Measurements from ENCODE around the gene TNFAIP8L1. TPM values are rescaled to one million over a fixed set of nuclear protein-coding genes. Genes with fewer than 3 reads are reported as not detected.

Gene TNFAIP8L1
- total and polyA plus RNA-seq, 2 experiments from 2014 or later, result 13.6 to 14.3 TPM

DNA sequence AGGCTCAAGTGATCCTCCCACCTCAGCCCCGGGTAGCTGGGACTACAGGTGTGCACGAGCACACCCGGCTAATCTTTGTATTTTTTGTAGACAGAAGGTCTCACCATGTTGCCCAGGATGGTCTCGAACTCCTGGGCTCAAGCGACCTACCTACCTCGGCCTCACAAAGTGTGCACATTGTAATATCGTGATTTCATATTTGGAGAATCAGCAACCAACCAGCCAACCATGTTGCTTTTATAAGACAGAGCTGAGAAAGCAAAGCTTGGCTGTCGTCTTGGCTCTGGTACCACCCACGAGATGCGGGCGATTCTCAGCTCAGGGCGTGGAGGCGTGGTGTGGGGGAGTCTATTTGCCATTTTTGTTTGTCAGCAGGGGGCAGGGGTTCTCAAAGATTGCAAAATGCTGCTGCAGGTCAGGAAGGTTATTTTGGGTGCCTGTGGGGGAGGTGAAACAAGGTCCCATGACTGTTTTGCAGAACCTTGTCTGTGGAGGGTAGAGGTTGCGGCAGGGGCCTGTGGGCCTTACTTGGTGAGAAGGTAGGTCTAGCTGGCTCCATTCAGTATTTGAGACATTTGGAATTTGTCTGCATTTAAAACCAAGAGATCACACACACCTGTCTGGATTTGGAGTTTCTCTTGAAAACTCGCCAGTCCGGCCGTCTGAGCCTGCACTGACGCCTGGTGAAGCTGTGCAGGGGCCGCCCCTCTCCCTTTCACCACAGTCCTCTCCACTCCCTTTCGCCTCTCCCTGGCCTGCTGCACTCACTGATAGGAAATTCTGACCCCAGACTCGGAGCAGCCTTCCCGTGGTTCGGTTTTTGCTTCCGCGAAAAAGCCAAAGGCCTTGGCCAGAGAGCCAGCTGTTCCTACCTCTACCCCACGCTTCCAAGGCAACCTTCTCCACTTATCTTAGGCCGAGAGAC is 15.4 kb downstream of the TNFAIP8L1 start:
- WGBS (ENCODE audit: low lambda C conversion rate, missing lambda C conversion rate), result 90% methylated on average over 27 of the region's 27 CpGs
- TF ChIP-seq EZH2 (IDR thresholded peaks at IDR 0.05; ENCODE audit: borderline replicate concordance) (no peak), EZH2phosphoT487 (IDR thresholded peaks at IDR 0.05; ENCODE audit: low read depth, severe bottlenecking, unreplicated experiment) (no peak)
- TF ChIP-seq, protein P1, sequence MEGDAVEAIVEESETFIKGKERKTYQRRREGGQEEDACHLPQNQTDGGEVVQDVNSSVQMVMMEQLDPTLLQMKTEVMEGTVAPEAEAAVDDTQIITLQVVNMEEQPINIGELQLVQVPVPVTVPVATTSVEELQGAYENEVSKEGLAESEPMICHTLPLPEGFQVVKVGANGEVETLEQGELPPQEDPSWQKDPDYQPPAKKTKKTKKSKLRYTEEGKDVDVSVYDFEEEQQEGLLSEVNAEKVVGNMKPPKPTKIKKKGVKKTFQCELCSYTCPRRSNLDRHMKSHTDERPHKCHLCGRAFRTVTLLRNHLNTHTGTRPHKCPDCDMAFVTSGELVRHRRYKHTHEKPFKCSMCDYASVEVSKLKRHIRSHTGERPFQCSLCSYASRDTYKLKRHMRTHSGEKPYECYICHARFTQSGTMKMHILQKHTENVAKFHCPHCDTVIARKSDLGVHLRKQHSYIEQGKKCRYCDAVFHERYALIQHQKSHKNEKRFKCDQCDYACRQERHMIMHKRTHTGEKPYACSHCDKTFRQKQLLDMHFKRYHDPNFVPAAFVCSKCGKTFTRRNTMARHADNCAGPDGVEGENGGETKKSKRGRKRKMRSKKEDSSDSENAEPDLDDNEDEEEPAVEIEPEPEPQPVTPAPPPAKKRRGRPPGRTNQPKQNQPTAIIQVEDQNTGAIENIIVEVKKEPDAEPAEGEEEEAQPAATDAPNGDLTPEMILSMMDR (IDR thresholded peaks at IDR 0.05; ENCODE audit: poor library complexity), result no peak
- Histone ChIP-seq H3K79me2 (no peaks in the 10 kb centered on the region), H3K4me1 (ENCODE audit: insufficient read depth) (no peaks in the 10 kb centered on the region), H3K9me2 (replicated peaks; ENCODE audit: insufficient read depth) (no peaks in the 10 kb centered on the region), H3K4me2 (no peak overlapping the region), H2AFZ (no peak overlapping the region), H3K27ac (no peak overlapping the region), H3K4me3 (no peak overlapping the region), H4K20me1 (ENCODE audit: insufficient read depth, poor library complexity, severe bottlenecking) (no peaks in the 10 kb centered on the region), H3K27me3 (no peaks in the 10 kb centered on the region), H3K9me3 (ENCODE audit: low read depth) (no peaks in the 10 kb centered on the region), H3K36me3 (replicated peaks; ENCODE audit: insufficient read depth, low read depth) (no peaks in the 10 kb centered on the region)
- no peak for DNase-seq (ENCODE audit: low spot score)

DNA sequence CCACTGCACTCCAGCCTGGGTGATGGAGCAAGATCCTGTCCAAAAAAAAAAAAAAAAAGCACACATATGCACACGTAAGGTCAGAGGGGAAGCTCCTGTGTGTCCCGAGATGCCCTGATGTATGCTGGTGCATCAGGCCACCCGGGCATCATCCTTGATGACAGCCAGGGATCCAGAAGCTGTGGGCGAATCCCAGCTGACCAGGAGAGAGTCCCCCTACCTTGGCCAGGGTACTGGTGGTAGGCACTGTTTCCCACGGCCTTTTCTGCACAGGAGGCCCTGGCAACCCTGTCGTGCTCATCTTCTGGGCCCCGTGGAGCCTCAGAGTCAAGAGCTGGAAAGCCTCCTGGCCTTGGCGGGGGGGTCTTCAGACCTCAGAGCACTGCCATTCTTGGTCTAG is 16.8 kb downstream of the TNFAIP8L1 start:
- H3K36me3 ChIP-seq (replicated peaks; ENCODE audit: insufficient read depth, low read depth), result no peaks in the 10 kb centered on the region
- no peak for DNase-seq (ENCODE audit: low spot score)

DNA sequence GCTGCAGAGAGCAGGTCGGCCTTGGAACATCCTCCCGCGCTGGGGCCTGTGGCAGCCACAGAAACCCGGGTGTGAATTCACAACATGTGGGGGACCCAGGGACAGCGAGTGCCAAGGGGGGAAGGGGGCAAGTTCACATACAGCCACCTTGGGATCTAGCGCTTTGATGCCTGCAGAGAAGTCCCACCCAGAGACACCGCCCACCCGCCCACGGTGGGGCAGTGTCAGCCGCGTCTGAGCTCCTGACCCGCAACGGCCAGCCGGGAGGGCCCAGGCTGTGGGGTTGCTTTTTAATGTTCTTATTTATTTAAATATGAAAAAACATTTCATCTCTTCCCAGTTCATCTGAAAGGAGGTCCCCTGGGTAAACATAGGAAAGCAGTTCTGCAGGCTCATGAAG is 17.9 kb downstream of the TNFAIP8L1 start:
- H2AFZ ChIP-seq, result no peak overlapping the region
- no peak overlapping the region for H3K4me2 ChIP-seq
- DNase-seq (ENCODE audit: low spot score), result no peak
- whole genome bisulfite sequencing (ENCODE audit: low lambda C conversion rate, missing lambda C conversion rate), result 93% methylated on average over 12 of the region's 14 CpGs
- no peaks in the 10 kb centered on the region for H3K27me3 ChIP-seq
- no peaks in the 10 kb centered on the region for H3K9me3 ChIP-seq (ENCODE audit: low read depth)
- H3K36me3 ChIP-seq (replicated peaks; ENCODE audit: insufficient read depth, low read depth), result no peaks in the 10 kb centered on the region
- H3K27ac ChIP-seq, result no peak overlapping the region
- H3K79me2 ChIP-seq, result no peaks in the 10 kb centered on the region
- H3K4me3 ChIP-seq, result no peak overlapping the region
- no peaks in the 10 kb centered on the region for H3K4me1 ChIP-seq (ENCODE audit: insufficient read depth)
- TF ChIP-seq, protein P1 (IDR thresholded peaks at IDR 0.05; ENCODE audit: poor library complexity), result no peak
- TF ChIP-seq EZH2 (IDR thresholded peaks at IDR 0.05; ENCODE audit: borderline replicate concordance) (no peak), EZH2phosphoT487 (IDR thresholded peaks at IDR 0.05; ENCODE audit: low read depth, severe bottlenecking, unreplicated experiment) (no peak)
- H3K9me2 ChIP-seq (replicated peaks; ENCODE audit: insufficient read depth), result no peaks in the 10 kb centered on the region
- no peaks in the 10 kb centered on the region for H4K20me1 ChIP-seq (ENCODE audit: insufficient read depth, poor library complexity, severe bottlenecking)

More for the DNA sequence above, 16.8 kb downstream of the TNFAIP8L1 start:
- H2AFZ ChIP-seq, result no peak overlapping the region
- no peaks in the 10 kb centered on the region for H3K27me3 ChIP-seq
- no peaks in the 10 kb centered on the region for H3K79me2 ChIP-seq
- WGBS (ENCODE audit: low lambda C conversion rate, missing lambda C conversion rate), result 96% methylated on average over 8 of the region's 8 CpGs
- no peak overlapping the region for H3K27ac ChIP-seq
- H3K4me2 ChIP-seq, result no peak overlapping the region
- H3K9me3 ChIP-seq (ENCODE audit: low read depth), result no peaks in the 10 kb centered on the region
- H3K4me1 ChIP-seq (ENCODE audit: insufficient read depth), result no peaks in the 10 kb centered on the region
- no peaks in the 10 kb centered on the region for H3K9me2 ChIP-seq (replicated peaks; ENCODE audit: insufficient read depth)
- H4K20me1 ChIP-seq (ENCODE audit: insufficient read depth, poor library complexity, severe bottlenecking), result no peaks in the 10 kb centered on the region
- TF ChIP-seq EZH2 (IDR thresholded peaks at IDR 0.05; ENCODE audit: borderline replicate concordance) (no peak), EZH2phosphoT487 (IDR thresholded peaks at IDR 0.05; ENCODE audit: low read depth, severe bottlenecking, unreplicated experiment) (no peak)
- TF ChIP-seq, protein P1 (IDR thresholded peaks at IDR 0.05; ENCODE audit: poor library complexity), result no peak
- H3K4me3 ChIP-seq, result no peak overlapping the region

Data from hepatocyte (in vitro differentiated cells).